OCI-M1 (cell line): ENCODE data around the gene KDELR3.
A peak's percentile ranks its signal among the peaks of the same experiment; 100 is the strongest.

Source experiments
- DNase-seq: peaks from one replicate; lab custom pipeline; 2025; lab: John Stamatoyannopoulos, UW

Gene KDELR3

DNA sequence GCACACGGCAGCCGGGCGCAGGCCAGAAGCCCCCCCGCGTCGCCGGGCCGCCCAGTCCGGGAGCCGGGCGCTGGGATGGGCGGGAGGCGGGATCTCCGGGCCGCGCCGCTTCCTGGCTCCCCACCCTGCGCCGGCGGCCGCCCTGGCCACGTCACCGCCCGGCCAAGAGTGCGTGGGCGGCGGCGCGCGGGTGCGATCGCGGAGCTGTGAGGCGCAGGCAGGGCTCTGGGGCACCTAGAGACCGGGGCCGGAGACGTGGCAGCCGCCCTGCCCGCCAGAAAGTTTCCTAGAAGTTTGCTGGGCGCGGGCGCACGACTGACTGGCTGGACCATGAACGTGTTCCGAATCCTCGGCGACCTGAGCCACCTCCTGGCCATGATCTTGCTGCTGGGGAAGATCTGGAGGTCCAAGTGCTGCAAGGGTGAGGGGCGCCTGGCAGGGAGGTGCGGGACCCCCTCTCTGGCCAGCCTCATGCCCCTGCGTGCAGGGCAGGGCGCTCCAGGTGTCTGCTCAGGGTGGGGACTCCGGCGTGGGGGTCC lies at the start of gene KDELR3:
TSS of gene KDELR3 (plus strand) at position 193 of the 539 bp plus-strand sequence. CDS start at position 331, 138 bp downstream.
- peak; percentile 58 for DNase-seq

DNA sequence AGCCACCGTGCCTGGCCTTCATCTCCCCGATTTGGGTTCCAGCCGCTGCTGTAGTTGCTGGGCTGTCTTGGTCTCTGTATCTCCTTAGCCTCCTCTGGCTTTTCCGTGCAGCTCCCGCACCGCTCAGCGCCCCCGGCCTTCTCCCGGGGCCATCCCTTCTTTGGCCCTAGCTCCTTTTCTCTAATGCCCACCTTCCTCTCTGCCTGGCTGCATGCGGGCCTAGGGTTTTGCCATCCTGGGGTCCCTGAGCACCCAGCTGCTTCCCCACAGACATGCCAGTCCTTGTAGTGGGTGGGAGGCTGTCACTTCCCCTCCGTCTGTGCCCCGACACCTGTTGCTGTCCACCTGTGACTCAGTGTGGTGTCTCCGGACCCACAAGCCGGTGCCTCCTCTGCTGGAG lies 49.3 kb upstream of the KDELR3 start:
- no peak for DNase-seq

DNA sequence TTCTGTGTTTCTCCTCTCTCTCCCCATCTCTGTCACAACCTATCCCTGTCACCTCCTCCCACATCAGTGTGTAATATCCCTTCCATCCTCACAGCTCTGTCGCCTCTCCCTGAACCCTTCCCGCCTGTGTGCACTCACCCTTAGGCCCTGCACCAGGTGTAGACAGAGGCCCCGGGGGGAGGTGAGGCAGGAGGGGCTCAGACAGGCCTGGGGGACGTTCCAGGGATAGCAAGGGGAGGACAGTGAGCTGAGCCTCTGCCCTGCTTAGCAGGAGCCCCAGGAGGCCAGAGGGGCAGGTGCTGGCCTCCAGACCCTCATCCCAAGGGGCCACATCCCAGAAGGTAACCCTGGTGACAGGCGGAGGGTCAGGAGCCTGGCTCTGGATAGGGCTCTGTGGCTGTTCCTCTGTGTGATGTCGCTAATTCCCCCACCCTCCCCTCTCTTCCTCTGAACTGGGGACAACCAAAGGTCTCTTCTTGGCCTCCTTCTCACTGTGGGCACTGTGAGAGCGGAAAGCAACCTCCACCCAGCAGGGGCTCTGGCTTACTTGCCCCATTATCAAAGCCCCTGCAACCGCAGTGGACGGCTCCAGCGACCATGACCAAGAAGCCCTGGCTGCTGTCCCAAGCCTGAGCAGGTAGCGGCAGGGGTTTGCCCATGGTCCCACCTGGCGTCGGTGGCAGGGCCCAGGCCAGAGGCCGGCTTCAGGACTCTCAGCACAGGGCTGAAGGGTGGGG lies 48.6 kb upstream of the KDELR3 start:
- no peak for DNase-seq

DNA sequence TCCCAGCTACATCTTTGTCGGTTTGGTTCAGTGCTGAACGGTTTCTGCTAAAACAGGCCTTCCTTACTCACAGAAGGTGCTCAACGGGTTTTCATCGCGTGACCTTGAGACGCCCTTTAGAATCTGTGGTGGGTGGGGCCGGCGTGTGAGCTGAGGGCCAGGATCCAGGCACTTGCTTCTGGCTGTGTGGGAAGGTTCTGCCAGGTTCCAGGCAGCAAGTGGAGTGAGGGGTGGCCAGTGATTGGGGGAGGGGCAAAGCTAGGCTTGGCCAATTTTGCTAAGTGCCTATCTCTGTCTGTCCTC lies 48.1 kb upstream of the KDELR3 start:
- DNase-seq, result no peak

DNA sequence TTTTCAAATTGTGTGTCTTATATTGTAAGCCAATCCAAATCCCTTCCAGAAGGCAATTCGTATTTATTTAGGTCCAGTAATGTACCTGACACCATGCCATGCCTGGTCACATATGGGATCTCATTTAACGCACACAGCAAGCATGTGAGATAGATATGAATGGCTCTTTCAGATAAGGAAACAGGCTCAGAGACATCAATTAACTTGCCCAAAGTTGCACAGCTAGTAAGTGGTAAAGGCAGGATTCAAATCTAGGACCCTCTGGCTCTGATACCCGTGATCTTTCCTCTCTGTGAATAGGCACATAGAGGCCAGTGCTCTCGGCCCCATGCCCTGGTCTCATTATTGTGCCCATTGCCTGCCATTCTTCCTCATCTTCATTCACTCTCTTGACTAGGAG lies 47.2 kb upstream of the KDELR3 start:
- no peak for DNase-seq

DNA sequence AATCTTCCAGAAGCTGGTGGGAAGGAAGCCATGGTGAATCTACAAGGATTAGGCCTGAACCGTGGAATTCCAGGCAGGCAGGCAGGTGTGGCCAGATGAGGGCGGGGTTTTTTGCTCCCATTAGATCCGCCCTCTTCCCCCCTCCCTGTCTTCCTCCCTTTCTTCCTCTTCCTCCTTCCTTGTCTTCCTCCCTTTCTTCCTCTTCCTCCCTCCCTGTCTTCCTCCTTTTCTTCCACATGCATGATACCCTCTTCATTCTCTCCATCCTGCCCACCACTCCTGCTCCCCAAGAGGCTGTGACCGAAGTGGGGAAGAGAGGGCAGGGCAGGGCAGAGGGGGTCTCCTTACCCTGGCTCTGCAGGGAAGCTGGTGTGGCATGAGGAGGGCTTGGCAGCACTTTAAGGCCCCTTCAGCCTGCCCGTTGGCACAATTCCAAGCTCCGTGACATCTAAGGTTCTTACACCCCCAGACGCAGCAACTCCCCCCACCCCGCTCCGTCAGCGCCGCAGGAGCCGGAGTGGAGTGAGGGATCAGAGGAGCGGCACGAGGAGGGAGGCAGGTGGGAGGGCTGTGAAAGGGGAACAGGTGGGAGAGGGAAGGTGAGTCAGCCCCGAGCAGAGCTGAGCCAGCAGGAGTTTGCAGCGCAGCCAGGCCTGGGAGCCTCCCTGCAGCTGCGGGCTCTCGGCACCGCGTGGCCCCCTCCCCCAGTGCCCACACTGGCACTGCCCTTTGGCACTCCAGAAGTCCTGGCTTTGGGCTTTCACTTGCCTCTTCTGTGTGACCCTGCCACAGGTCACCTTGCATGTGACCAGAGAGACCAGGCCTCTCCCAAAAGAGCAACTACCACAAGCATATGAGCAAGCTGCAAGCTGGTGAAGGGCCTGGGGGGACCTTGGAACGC lies 45.0 kb upstream of the KDELR3 start:
- DNase-seq, result no peak

DNA sequence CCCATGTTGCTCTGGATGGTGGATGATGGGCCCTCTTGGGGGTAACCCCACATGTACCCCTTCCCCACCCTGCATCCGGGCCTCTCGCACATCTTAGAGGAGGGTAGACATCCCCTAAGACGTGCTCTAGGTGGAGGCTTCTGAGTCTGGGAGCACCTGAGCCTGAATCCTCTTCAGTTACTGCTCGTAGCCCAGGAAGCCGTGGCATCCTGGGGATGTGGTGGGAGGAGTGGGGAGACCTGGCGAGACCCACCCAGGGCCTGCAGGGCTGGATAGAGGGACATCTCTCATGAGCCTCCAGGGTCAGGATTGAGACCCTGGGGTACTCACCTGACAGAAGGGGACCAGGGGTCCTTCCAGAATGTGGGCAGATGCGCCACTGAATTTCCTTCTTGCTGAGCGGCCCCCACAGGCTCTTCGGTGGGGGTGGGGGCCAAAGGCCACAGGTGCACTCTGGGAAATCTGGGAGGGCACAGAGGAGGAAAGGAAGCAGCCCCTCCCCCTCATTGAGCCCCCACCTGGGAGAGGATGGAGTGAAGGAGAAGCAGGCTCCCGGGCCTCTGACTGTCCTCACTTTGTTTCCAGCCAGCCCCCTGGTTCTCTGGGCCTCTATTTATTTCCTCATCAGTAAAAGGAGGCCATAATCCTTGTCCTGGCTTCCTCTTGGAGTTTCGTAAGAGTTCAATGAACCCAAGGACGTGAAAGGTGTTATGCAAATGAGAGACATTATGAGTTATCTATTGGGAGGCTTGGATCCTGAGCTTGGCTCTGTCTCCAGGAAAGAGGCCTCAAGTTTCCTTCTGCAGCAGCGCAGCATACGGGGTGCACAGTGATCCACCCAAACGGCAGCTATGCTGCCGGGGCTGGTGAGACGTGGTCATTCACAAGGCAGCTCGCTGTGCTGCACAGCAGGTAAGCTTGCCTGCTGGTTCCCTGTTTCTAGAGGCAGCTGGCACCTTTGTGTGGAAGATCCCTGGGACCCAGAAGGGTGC lies 44.1 kb upstream of the KDELR3 start:
- no peak for DNase-seq

DNA sequence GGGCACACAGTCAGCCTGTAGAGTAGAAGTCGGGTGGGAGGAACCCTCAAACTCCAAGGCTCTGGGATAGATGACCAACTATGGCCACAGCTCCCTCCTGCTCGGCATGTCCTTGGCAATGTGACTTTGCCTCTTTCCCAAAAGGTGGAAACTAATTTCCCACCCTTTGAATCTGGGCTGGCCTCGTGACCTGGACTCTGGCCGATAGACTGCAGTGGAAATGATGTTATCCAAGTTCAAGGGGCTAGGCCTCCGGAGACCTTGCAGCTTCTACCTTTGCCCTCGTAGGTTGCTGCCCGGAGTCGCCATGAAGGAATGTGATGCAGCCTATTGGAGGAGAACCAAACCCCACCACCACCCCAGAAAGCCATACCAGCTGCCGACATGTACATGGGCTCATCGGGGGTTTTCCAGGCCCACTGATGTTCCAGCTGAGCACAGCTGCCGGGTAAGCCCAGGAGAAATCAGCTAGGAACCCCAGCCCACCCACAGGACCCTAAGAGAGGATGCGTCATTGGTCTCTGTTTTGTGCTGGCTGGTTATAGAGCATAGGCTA lies 43.3 kb upstream of the KDELR3 start:
- DNase-seq, result no peak

DNA sequence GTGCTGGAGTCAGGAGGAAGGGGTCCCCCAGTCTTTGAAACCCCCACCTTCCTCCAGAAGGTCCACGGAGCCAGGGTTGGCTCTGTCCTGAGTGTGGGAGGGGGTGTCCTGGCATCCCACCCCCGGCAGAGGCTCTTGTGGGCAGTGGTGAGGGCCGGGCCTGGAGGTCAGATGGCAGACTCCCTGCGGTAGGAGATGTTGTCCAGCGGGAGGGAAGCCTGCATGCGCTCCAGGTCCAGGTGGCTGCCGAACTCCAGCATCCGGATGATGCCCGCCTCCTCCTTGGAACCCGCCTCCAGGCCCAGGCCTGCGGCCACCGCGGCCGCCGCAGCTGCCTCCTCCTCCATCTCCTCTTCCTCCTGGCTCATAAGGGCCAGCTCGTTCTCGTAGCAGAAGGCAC lies 41.3 kb upstream of the KDELR3 start:
- DNase-seq, result no peak

DNA sequence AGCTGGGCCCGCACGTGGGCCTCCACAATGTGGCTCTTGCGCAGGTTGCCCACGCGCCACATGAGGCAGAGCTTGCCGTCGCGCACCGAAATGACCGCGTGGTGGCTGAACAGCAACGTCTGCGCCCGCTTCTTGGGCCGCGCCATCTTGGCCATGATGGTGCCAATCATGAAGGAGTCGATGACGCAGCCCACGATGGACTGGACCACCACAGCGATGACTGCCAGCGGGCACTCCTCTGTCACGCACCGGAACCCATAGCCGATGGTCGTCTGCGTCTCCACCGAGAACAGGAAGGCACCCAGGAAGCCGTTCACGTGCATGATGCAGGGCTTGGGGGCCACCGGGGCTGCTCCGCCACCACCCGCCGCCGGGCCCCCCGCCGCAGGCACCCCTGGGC lies 40.4 kb upstream of the KDELR3 start:
- DNase-seq, result no peak

DNA sequence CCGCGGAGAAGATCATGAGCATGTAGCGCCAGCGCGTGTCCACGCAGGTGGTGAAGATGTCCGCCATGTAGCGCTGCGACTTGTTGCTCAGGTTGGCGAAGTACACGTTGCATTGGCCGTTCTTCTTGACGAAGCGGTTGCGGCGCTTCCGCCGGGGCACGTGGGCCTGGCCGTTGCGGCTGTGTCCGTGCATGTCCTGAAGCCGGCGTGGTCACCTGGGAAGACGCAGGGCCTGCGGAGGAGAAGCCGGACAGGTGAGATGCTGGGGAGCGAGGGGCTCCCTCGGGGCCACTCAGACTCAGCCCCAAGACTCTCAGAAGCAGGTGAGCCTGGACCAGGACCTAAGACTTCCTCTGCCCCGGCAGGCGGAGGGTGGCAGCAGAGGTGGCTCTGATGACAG lies 40.0 kb upstream of the KDELR3 start:
- DNase-seq, result no peak

DNA sequence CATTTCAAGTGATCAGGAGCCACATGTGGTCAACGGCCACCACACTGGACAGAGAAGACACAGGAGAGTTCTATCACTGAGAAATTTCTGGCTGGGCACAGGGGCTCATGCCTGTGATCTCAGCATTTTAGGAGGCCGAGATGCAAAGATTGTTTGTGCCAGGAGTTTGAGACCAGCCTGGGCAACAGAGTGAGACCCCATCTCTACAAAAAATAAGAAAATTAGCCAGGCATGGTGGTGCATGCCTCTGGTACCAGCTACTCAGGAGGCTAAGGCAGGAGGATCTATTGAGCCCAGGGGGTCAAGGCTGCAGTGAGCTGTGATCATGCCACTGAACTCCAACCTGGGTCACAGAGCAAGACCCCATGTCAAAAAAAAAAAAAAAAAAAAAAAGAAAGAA lies 39.2 kb upstream of the KDELR3 start:
- DNase-seq, result no peak

DNA sequence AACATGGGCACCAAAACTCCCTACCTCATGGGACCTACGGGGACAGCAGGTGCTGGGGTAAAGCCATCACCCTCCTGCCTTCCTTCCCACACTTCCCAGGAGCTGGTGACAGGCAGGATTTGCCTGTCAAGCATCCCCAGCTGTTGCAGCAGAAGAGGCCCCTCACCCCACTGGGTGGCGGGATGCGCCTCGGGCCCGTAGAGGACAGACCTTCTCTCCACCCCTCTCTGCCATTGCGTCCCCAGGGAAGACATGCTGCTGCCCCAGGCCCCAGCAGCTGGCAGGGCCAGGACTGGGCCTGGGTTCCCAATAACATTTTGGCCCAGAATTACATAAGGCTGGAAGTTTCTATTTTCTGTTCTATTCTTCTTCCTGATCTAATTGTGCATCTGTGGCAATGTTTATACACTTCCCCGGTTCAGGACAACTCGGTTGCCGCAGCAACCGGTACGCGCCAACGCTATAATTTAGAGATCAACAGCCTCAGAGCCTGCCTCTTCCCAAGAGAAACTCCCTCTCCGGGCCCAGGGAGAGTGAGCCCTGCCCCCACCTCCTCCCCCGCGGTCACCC lies 38.3 kb upstream of the KDELR3 start:
- DNase-seq, result no peak

DNA sequence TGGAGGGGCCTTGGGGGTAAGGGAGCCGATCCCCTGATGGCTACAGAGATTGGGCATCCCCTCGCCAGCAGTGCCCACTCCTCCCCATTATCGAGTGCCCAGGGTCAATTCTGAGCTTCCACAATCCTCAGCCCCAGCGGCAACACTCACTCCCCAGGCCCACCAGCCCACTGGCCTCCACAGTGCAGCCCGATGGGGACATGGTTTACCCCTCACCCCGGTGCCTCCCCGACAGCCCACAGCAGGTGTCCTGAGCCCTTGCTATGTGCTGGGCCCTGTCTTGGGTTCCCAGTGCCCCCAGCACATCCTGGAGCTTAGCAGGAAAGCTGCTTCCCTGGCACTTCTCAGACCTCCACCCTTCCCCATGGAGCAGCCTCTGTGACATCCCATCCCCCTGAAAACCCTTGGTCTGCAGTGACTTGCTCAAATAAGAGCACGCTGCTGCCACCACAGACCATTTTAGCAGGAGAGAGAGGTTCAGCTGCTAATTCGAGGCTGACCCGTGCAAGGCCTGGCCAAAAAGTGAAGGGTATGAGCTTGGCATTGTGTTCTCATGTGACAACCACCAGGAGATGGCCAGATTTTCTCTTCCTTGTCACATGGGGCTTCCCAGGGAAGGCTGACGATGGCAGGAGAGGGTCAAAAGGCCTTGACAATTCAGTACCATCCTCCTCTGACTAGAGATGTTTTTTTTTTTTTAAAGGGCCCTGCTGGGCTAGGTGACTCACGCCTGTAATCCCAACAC lies 36.5 kb upstream of the KDELR3 start:
- DNase-seq, result no peak

DNA sequence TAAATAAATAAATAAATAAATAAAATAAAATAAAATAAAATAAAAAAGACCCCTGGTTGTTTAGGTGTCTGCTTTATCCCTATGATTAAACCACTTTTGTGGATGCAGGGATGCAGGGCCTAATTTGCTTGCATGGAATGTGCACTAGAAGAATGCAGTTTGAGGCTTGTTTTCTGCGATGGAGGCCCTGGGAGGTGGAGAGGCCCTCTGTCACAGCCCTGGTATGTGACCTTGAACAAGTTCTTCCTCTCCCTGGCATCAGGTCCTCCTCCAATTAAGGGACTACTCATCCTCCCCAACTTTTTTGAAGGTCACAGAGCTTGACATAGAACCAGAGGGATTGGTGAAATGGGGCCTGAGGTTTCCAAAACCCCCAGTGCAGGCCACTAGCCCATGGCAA lies 35.6 kb upstream of the KDELR3 start:
- DNase-seq, result no peak

DNA sequence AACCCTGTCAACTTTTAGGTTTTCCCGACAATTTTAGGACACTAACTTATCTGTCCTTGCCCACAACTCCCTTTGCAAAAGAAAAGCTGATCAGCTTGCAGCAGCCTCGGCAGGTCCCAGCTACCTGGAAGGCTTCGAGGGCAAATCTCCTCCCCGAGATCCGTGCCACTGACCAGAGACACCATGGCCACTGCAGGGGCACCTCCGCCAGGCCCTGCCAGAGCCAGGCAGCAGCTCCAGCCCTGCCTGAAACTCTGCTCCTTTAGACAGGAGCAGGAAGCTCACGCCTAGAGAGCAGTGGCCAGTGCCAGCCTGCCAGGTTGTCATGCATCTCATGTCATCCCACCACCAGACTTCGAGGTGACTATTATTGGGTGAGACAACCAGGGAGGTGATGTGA lies 34.0 kb upstream of the KDELR3 start:
- DNase-seq, result no peak

DNA sequence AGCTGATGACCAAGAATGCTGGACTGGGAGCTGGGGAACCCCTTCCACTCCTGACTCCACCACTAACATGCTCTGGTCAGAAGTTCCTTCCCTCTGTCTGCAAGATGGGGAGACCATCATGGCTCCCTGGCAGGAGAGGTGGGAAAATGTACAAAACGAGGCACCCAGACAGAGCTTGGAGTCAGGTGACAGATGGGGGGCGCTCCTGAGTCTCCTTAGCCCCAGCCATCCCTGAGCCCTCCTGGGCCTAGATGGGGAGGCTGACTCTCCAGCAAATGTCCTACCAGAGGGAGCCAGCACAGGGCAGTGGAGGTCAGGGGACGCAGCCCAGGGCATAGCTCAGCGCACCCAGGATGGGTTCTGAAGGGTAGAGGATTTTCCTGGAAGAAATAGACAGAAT lies 32.9 kb upstream of the KDELR3 start:
- peak; percentile 20 for DNase-seq

DNA sequence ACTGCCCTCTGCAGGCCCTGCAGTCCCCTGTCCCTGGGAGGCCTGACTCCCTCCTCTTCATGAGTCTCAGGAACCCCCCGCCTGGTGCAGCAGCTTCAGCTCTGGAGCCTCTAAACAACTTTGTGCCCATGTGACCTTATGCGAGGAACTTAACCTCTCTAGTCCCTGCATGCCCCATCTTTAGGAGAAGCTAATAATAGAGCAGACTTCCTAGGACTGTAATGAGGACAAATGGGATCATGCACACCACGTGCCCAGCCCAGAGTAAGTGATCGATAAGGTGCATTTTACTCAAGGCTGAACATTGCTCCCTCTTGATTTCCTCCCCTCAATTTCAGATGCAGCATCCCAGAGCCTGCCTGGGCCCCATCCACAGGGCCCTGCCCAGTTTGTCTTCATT lies 31.9 kb upstream of the KDELR3 start:
- DNase-seq, result no peak

DNA sequence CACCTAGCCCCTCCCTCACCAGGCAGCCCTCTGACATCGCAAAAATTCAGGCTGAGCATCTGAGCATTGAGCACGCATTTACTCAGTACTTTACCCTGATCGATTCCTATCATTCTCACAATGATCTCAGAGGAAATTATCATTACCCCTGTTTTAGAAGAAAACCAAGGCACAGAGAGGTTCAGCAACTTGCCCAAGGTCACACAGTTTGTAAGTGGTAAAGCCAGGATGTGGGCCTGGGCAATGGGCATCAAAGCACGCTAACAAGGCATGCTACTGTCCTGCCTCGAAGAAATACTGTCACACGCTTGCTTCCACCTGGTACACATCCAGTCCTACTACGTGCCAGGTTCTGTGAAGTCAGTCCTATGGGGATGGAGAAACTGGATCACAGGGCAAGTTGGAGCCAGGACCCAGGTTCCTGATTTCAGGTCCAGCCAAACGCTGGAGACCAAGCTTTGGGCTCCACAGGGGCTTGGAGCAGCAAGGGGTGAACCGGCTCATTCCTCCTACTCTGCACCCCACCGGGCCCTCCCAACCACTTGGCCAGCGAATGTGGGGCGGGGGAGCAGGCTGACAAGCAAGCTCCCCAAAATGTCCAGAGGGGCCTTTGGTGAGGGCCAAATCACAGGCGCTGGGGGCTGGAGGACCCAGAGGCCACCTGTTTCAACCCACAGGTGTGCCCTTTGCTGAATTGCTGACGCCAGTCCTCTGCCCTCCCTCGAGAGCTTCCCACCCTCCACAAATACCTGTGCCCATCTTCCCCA lies 31.1 kb upstream of the KDELR3 start:
- DNase-seq, result no peak

DNA sequence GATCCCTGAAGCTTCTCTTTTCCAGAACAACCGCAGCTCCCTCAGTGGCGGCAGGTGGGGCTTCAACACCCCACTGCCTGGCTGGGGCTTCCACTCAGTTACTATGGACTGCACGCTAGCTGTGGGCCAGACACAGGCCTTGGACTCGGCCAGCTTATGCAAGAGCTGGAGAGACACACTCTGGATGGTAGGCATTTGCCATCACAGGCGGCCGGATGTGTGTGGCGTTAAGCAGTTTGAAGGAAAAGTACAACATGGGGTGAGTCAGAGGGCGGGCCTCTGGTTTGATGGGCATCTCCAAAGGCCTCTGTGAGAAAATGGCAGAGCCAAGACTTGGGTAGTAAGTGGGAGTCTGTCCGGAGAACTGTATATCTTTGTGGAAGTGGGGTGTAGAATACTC lies 30.5 kb upstream of the KDELR3 start:
- no peak for DNase-seq
